Measurements from ENCODE around the gene HORMAD2.

Gene HORMAD2

DNA sequence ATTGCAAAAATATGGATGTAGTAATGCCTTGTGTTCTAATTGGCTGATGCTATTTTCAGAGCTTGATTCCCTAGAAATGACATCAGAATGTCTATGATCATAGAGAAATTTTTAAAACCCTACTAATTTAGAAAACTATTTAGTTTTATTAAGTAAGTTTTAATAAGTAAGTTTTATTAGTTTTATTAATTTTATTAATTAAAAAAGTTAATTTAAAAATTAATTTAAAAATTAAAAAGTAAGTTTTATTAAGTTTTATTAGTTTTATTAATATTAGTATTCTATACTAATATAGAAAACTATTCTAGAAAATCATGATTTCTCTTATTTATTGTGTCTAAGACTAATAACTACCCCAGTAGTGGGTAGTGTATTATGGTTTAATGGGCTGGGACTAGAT lies 8.2 kb downstream of the HORMAD2 start:
- no peak overlapping the region for H3K14ac ChIP-seq (ENCODE audit: low read length)
- H3K23ac ChIP-seq (ENCODE audit: low read depth, low read length, poor library complexity): no peak overlapping the region
- no peak overlapping the region for H4K91ac ChIP-seq (ENCODE audit: low read depth, low read length, poor library complexity)
- H3K9me3 ChIP-seq (replicated peaks in 1 of 2; ENCODE audit: control insufficient read depth in 2 of 2, insufficient read depth in 1 of 2, low read depth in 1 of 2, low read length in 2 of 2): peaks cover 2 to 4% of the 10 kb centered on the region in 2 donors
- no peaks in the 10 kb centered on the region for H3K27me3 ChIP-seq (ENCODE audit: control insufficient read depth in 3 of 3, insufficient read depth in 3 of 3, low read depth in 1 of 3, low read length in 3 of 3)
- no peak overlapping the region for H2BK5ac ChIP-seq (ENCODE audit: low read length)
- no peak overlapping the region for H2AFZ ChIP-seq (ENCODE audit: low read length)
- H3K27ac ChIP-seq (replicated peaks; ENCODE audit: low read length): no peak overlapping the region
- no peak overlapping the region for H2BK120ac ChIP-seq (ENCODE audit: low read depth, low read length)
- no peaks in the 10 kb centered on the region for H3K79me1 ChIP-seq (ENCODE audit: low read depth, low read length)
- no peak overlapping the region for H2AK5ac ChIP-seq (ENCODE audit: low read depth, low read length)
- H3K4me1 ChIP-seq (ENCODE audit: control insufficient read depth in 2 of 2, insufficient read depth in 1 of 2, low read depth in 1 of 2, low read length in 2 of 2): no peaks in the 10 kb centered on the region
- H3K36me3 ChIP-seq (replicated peaks in 1 of 2; ENCODE audit: control insufficient read depth in 2 of 2, insufficient read depth in 2 of 2, low read length in 2 of 2): no peaks in the 10 kb centered on the region
- H2BK15ac ChIP-seq (ENCODE audit: low read length): no peak overlapping the region
- H3K4me2 ChIP-seq (ENCODE audit: insufficient read depth, low read length, poor library complexity, severe bottlenecking): no peak overlapping the region
- H3K18ac ChIP-seq (ENCODE audit: low read length): no peak overlapping the region
- no peak overlapping the region for H3K4ac ChIP-seq (ENCODE audit: low read length)
- no peak overlapping the region for H3K4me3 ChIP-seq (ENCODE audit: low read length in 2 of 2)
- H3K9ac ChIP-seq (ENCODE audit: low read depth, low read length, poor library complexity): no peak overlapping the region
- no peak overlapping the region for H2BK12ac ChIP-seq (ENCODE audit: low read length)
- DNase-seq (ENCODE audit: low spot score): no peak
- H4K8ac ChIP-seq (ENCODE audit: low read depth, low read length): no peak overlapping the region

DNA sequence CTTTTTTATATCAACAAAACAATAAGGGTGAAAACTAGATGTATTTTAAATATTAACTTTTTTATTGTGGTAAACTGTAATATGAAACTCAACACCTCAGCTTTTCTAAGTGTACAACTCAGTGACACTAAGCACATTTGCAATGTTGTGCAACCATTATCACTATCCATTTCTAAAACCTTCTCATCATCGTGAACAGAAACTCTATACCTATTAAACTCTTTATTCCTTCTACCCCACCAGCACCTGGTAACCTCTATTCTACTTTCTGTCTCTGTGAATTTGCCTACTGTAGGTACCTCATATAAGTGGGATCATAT lies 9.4 kb downstream of the HORMAD2 start:
- Histone ChIP-seq H3K4me1 (ENCODE audit: control insufficient read depth in 2 of 2, insufficient read depth in 1 of 2, low read depth in 1 of 2, low read length in 2 of 2) (no peaks in the 10 kb centered on the region), H3K27me3 (ENCODE audit: control insufficient read depth in 3 of 3, insufficient read depth in 3 of 3, low read depth in 1 of 3, low read length in 3 of 3) (no peaks in the 10 kb centered on the region), H3K27ac (replicated peaks; ENCODE audit: low read length) (no peak overlapping the region), H3K4ac (ENCODE audit: low read length) (no peak overlapping the region), H3K79me1 (ENCODE audit: low read depth, low read length) (no peaks in the 10 kb centered on the region), H3K4me3 (ENCODE audit: low read length in 2 of 2) (no peak overlapping the region), H4K8ac (ENCODE audit: low read depth, low read length) (no peak overlapping the region), H3K36me3 (replicated peaks in 1 of 2; ENCODE audit: control insufficient read depth in 2 of 2, insufficient read depth in 2 of 2, low read length in 2 of 2) (no peaks in the 10 kb centered on the region), H2BK12ac (ENCODE audit: low read length) (no peak overlapping the region), H3K9ac (ENCODE audit: low read depth, low read length, poor library complexity) (no peak overlapping the region), H2BK120ac (ENCODE audit: low read depth, low read length) (no peak overlapping the region), H3K9me3 (replicated peaks in 1 of 2; ENCODE audit: control insufficient read depth in 2 of 2, insufficient read depth in 1 of 2, low read depth in 1 of 2, low read length in 2 of 2) (peaks cover 0 to 8% of the 10 kb centered on the region in 2 donors), H3K14ac (ENCODE audit: low read length) (no peak overlapping the region), H2AK5ac (ENCODE audit: low read depth, low read length) (no peak overlapping the region), H4K91ac (ENCODE audit: low read depth, low read length, poor library complexity) (no peak overlapping the region), H2AFZ (ENCODE audit: low read length) (no peak overlapping the region), H3K23ac (ENCODE audit: low read depth, low read length, poor library complexity) (no peak overlapping the region), H3K4me2 (ENCODE audit: insufficient read depth, low read length, poor library complexity, severe bottlenecking) (no peak overlapping the region), H3K18ac (ENCODE audit: low read length) (no peak overlapping the region), H2BK15ac (ENCODE audit: low read length) (no peak overlapping the region), H2BK5ac (ENCODE audit: low read length) (no peak overlapping the region)
- DNase-seq (ENCODE audit: low spot score): no peak
- WGBS, 2 donors (ENCODE audit: extremely low coverage in 2 of 2, insufficient read length in 2 of 2, insufficient replicate concordance in 1 of 2): 100% methylated on average over 1 of the region's 1 CpG; no CpG with 5 or more reads in 1 of the 2 donors

DNA sequence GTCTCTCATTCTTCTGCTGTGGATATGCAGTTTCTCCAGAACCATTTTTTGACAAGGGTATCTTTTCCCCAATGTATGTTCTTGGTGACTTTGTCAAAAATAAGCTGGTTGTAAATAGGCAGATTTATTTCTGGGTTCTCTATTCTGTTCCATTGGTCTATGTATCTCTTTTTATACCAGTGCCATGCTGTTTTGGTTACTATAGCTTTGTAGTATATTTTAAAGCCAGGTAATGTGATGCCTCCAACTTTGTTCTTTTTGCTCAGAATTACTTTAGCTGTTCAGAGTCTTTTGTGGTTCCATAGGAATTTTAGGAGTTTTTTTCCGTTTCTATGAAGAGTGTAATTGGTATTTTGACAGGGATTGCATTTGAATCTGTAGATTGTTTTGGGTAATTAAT lies 12.4 kb downstream of the HORMAD2 start:
- Histone ChIP-seq H3K36me3 (replicated peaks in 1 of 2; ENCODE audit: control insufficient read depth in 2 of 2, insufficient read depth in 2 of 2, low read length in 2 of 2) (no peaks in the 10 kb centered on the region), H2BK15ac (ENCODE audit: low read length) (no peak overlapping the region), H4K91ac (ENCODE audit: low read depth, low read length, poor library complexity) (no peak overlapping the region), H3K4ac (ENCODE audit: low read length) (no peak overlapping the region), H3K4me3 (ENCODE audit: low read length in 2 of 2) (no peak overlapping the region), H2AK5ac (ENCODE audit: low read depth, low read length) (no peak overlapping the region), H4K8ac (ENCODE audit: low read depth, low read length) (no peak overlapping the region), H3K4me1 (ENCODE audit: control insufficient read depth in 2 of 2, insufficient read depth in 1 of 2, low read depth in 1 of 2, low read length in 2 of 2) (no peaks in the 10 kb centered on the region), H2BK5ac (ENCODE audit: low read length) (no peak overlapping the region), H3K18ac (ENCODE audit: low read length) (no peak overlapping the region), H3K79me1 (ENCODE audit: low read depth, low read length) (no peaks in the 10 kb centered on the region), H2BK120ac (ENCODE audit: low read depth, low read length) (no peak overlapping the region), H3K9me3 (replicated peaks in 1 of 2; ENCODE audit: control insufficient read depth in 2 of 2, insufficient read depth in 1 of 2, low read depth in 1 of 2, low read length in 2 of 2) (peaks cover 0 to 15% of the 10 kb centered on the region in 2 donors), H3K27ac (replicated peaks; ENCODE audit: low read length) (no peak overlapping the region), H3K23ac (ENCODE audit: low read depth, low read length, poor library complexity) (no peak overlapping the region), H3K9ac (ENCODE audit: low read depth, low read length, poor library complexity) (no peak overlapping the region), H3K27me3 (ENCODE audit: control insufficient read depth in 3 of 3, insufficient read depth in 3 of 3, low read depth in 1 of 3, low read length in 3 of 3) (no peaks in the 10 kb centered on the region), H3K14ac (ENCODE audit: low read length) (no peak overlapping the region), H3K4me2 (ENCODE audit: insufficient read depth, low read length, poor library complexity, severe bottlenecking) (no peak overlapping the region), H2AFZ (ENCODE audit: low read length) (no peak overlapping the region), H2BK12ac (ENCODE audit: low read length) (no peak overlapping the region)
- WGBS, 2 donors (ENCODE audit: extremely low coverage in 2 of 2, insufficient read length in 2 of 2, insufficient replicate concordance in 1 of 2): no CpG with 5 or more reads among the region's 1 CpG
- DNase-seq (ENCODE audit: low spot score): no peak

DNA sequence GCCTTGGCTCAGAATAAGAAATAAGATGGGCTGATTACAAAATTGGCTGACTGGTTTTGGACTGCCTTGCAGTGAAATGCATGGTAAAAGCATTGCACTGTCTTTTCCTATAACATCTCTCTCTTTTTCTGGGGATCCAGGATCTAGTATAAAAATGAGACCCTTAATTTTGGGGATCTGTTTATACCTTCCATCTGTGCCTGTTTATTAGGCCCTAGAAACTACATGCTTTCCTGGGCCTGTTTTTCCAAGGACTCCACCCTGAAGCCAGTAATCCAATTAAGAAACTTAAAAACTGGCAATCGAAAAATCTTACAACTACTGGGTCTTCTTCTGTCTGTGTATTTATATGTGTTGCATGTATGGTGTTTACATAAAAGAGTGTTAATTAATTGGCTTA lies 14.5 kb downstream of the HORMAD2 start:
- no CpG with 5 or more reads among the region's 1 CpG for WGBS, 2 donors (ENCODE audit: extremely low coverage in 2 of 2, insufficient read length in 2 of 2, insufficient replicate concordance in 1 of 2)
- Histone ChIP-seq H3K9me3 (replicated peaks in 1 of 2; ENCODE audit: control insufficient read depth in 2 of 2, insufficient read depth in 1 of 2, low read depth in 1 of 2, low read length in 2 of 2) (peaks cover 0 to 15% of the 10 kb centered on the region in 2 donors), H4K91ac (ENCODE audit: low read depth, low read length, poor library complexity) (no peak overlapping the region), H3K9ac (ENCODE audit: low read depth, low read length, poor library complexity) (no peak overlapping the region), H3K4me1 (ENCODE audit: control insufficient read depth in 2 of 2, insufficient read depth in 1 of 2, low read depth in 1 of 2, low read length in 2 of 2) (no peaks in the 10 kb centered on the region), H3K4ac (ENCODE audit: low read length) (no peak overlapping the region), H3K4me3 (ENCODE audit: low read length in 2 of 2) (no peak overlapping the region), H2AK5ac (ENCODE audit: low read depth, low read length) (no peak overlapping the region), H2BK120ac (ENCODE audit: low read depth, low read length) (no peak overlapping the region), H2BK5ac (ENCODE audit: low read length) (no peak overlapping the region), H3K36me3 (replicated peaks in 1 of 2; ENCODE audit: control insufficient read depth in 2 of 2, insufficient read depth in 2 of 2, low read length in 2 of 2) (no peaks in the 10 kb centered on the region), H4K8ac (ENCODE audit: low read depth, low read length) (no peak overlapping the region), H3K23ac (ENCODE audit: low read depth, low read length, poor library complexity) (no peak overlapping the region), H3K79me1 (ENCODE audit: low read depth, low read length) (no peaks in the 10 kb centered on the region), H3K4me2 (ENCODE audit: insufficient read depth, low read length, poor library complexity, severe bottlenecking) (no peak overlapping the region), H3K27ac (replicated peaks; ENCODE audit: low read length) (no peak overlapping the region), H2BK12ac (ENCODE audit: low read length) (no peak overlapping the region), H2BK15ac (ENCODE audit: low read length) (no peak overlapping the region), H2AFZ (ENCODE audit: low read length) (no peak overlapping the region), H3K18ac (ENCODE audit: low read length) (no peak overlapping the region), H3K14ac (ENCODE audit: low read length) (no peak overlapping the region), H3K27me3 (ENCODE audit: control insufficient read depth in 3 of 3, insufficient read depth in 3 of 3, low read depth in 1 of 3, low read length in 3 of 3) (no peaks in the 10 kb centered on the region)
- no peak for DNase-seq (ENCODE audit: low spot score)
